ENCODE results near the gene NFYC. TPM values are rescaled to one million over a fixed set of nuclear protein-coding genes. Genes with fewer than 3 reads are reported as not detected.

The NFYC gene
- polyA plus RNA-seq, 1 of the 3 experiments (the other 2 are of a cell fraction) = 72.4 TPM

DNA sequence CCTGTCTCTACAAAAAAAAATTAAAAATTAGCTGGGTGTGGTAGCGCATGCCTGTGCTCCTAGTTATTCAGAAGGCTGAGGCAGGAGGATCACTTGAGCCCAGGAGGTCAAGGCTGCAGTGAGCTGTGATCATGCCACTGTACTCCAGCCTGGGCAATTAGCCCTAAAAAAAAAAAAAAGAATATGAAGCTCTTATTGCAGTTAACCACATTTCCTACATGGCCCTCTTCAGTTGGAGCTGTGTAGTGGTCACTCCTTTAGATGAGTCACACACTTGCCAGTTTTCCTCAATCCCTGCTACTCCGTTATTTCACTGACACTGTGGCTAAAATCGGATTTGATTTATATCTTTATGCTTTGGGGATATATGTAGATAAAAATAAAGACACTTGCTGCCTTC, 11.8 kb downstream of the NFYC start:
- Histone ChIP-seq H3K27me3 (ENCODE audit: insufficient read depth) (no peaks in the 10 kb centered on the region), H3K36me3 (replicated peaks in 1 of 2; ENCODE audit: control insufficient read depth in 1 of 2, insufficient read depth in 2 of 2, low read length in 1 of 2) (no peaks in the 10 kb centered on the region), H3K27ac (ENCODE audit: low read depth in 2 of 2, low read length in 1 of 2) (peak overlapping the region in 1 of 2 experiments; percentile 53; a peak in 2 of 4 replicates)

DNA sequence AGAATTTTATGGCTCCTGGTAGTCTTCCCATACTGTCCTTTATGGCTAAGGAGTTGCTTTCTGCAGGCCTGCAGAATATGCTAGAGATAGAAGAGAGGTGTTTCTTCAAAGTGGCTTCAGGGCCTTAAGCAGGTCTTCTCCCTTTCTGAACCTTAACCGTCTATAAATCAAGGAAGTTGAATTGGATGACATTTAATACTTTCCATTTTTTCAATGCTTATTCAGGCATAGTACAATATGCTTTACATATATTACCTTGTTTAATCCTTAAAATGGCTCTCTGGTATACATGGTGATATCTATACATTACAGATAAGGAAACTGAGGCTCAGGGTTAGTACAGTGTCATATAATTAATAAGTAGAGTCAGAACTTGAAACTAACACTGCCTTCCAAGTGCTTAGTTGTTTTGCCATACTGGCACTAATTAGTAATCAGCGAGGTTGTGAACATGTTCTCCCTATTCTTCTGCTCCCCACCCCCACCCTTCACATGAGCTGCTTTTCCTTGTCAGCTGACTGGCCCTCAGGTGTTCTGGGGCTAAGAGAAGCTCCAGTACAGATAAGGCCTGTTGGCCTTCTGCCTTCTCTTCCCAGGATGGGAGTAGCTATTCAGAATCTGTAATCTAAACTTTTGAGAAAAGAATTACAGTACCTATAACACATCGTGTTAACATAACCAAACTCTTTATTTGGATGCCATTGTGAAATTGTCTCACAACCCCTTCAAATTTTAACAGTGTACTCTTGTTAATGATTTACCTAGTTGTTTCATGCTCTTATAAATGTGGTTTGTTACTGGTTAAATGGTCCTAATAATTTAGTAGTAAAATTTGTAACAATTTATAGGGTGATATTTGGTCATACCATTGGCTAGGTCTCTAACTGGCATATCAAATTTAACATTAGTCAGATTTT, 13.6 kb downstream of the NFYC start:
- Histone ChIP-seq H3K27me3 (ENCODE audit: insufficient read depth) (no peaks in the 10 kb centered on the region), H3K4me2 (no peak overlapping the region), H3K9me3 (no peaks in the 10 kb centered on the region), H3K9ac (no peak overlapping the region), H3K79me2 (ENCODE audit: insufficient read depth) (peaks cover 95% of the 10 kb centered on the region), H3F3A (replicated peaks; ENCODE audit: insufficient read depth) (peaks cover 8% of the 10 kb centered on the region), H3K4me3 (ENCODE audit: low read depth in 2 of 2, low read length in 1 of 2) (no peak overlapping the region), H3K27ac (ENCODE audit: low read depth in 2 of 2, low read length in 1 of 2) (no peak overlapping the region), H3K4me1 (ENCODE audit: control insufficient read depth in 1 of 2, insufficient read depth in 2 of 2, low read depth in 1 of 2, low read length in 1 of 2) (peaks cover 4 to 10% of the 10 kb centered on the region in 2 experiments; a peak in 3 of 4 replicates), H3K36me3 (replicated peaks in 1 of 2; ENCODE audit: control insufficient read depth in 1 of 2, insufficient read depth in 2 of 2, low read length in 1 of 2) (no peaks in the 10 kb centered on the region), H2AFZ (ENCODE audit: low read depth) (no peak overlapping the region), H3K9me2 (no peaks in the 10 kb centered on the region), H4K20me1 (ENCODE audit: insufficient read depth) (no peaks in the 10 kb centered on the region)
- POLR2A ChIA-PET = interaction anchor here (1.0 kb wide), 1 partner anchor 14 kb away, joined by 4 read pairs; the partner anchor contains the start of gene NFYC
- DNase-seq = no peak
- TF ChIP-seq CTCF (IDR thresholded peaks at IDR 0.05) = no peak
- TF ChIP-seq, protein P1, sequence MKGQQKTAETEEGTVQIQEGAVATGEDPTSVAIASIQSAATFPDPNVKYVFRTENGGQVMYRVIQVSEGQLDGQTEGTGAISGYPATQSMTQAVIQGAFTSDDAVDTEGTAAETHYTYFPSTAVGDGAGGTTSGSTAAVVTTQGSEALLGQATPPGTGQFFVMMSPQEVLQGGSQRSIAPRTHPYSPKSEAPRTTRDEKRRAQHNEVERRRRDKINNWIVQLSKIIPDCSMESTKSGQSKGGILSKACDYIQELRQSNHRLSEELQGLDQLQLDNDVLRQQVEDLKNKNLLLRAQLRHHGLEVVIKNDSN (IDR thresholded peaks at IDR 0.05; ENCODE audit: borderline replicate concordance, low read depth) = no peak
- no peak for TF ChIP-seq SIN3A (IDR thresholded peaks at IDR 0.05; ENCODE audit: borderline replicate concordance, low read depth, low read length)
- no peak for TF ChIP-seq RFX5 (IDR thresholded peaks at IDR 0.05; ENCODE audit: low read length)
- WGBS (ENCODE audit: low lambda C conversion rate) = 94% methylated on average over 3 of the region's 3 CpGs
- CTCF ChIA-PET = interaction anchor here (0.6 kb wide), 1 partner anchor 36 kb away, joined by 3 read pairs; no protein-coding TSS in a partner anchor

More for the DNA sequence above, 11.8 kb downstream of the NFYC start:
- Histone ChIP-seq H3K9ac (no peak overlapping the region), H3K9me3 (no peaks in the 10 kb centered on the region), H3K9me2 (no peaks in the 10 kb centered on the region), H3K4me3 (ENCODE audit: low read depth in 2 of 2, low read length in 1 of 2) (no peak overlapping the region), H4K20me1 (ENCODE audit: insufficient read depth) (no peaks in the 10 kb centered on the region), H3K4me2 (peak overlapping the region; percentile 23; the same call in 1 of the 2 replicates), H3K79me2 (ENCODE audit: insufficient read depth) (peaks cover 98% of the 10 kb centered on the region), H3F3A (replicated peaks; ENCODE audit: insufficient read depth) (peaks cover 8% of the 10 kb centered on the region), H2AFZ (ENCODE audit: low read depth) (peak overlapping the region; percentile 61; the same call in 1 of the 2 replicates), H3K4me1 (ENCODE audit: control insufficient read depth in 1 of 2, insufficient read depth in 2 of 2, low read depth in 1 of 2, low read length in 1 of 2) (peaks cover 4 to 6% of the 10 kb centered on the region in 2 experiments; a peak in 3 of 4 replicates)
- 55% methylated on average over 3 of the region's 3 CpGs for WGBS (ENCODE audit: low lambda C conversion rate)
- TF ChIP-seq, protein P2, sequence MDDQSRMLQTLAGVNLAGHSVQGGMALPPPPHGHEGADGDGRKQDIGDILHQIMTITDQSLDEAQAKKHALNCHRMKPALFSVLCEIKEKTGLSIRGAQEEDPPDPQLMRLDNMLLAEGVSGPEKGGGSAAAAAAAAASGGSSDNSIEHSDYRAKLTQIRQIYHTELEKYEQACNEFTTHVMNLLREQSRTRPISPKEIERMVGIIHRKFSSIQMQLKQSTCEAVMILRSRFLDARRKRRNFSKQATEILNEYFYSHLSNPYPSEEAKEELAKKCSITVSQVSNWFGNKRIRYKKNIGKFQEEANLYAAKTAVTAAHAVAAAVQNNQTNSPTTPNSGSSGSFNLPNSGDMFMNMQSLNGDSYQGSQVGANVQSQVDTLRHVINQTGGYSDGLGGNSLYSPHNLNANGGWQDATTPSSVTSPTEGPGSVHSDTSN (IDR thresholded peaks at IDR 0.05) = peak; percentile 57
- TF ChIP-seq SMC3 (IDR thresholded peaks at IDR 0.05; ENCODE audit: low read depth, low read length) (no peak), FOSL2 (IDR thresholded peaks at IDR 0.05; ENCODE audit: borderline replicate concordance, low read depth) (peak; percentile 66; the same call in 1 of the 2 replicates), MAX (IDR thresholded peaks at IDR 0.05; ENCODE audit: low read depth) (0 out of 2 replicates have a peak, but pooled peaks have one; percentile 34), TCF12 (IDR thresholded peaks at IDR 0.05) (peak; percentile 17; the same call in 1 of the 2 replicates), EZH2phosphoT487 (IDR thresholded peaks at IDR 0.05; ENCODE audit: borderline replicate concordance, low read depth) (no peak), JUND (IDR thresholded peaks at IDR 0.05) (peak; percentile 66)
- TF ChIP-seq, protein P1 (IDR thresholded peaks at IDR 0.05; ENCODE audit: borderline replicate concordance, low read depth) = 0 out of 2 replicates have a peak, but pooled peaks have one; percentile 15
- ChIA-PET CTCF (interaction anchor here (1.2 kb wide), 1 partner anchor 19 kb away, joined by 3 read pairs; no protein-coding TSS in a partner anchor), POLR2A (interaction anchor here (1.5 kb wide), 1 partner anchor 12 kb away, joined by 8 read pairs; the partner anchor contains the start of gene NFYC)
- DNase-seq = no peak

Measured in SK-N-SH (cell line).